ENCODE data around the gene PPP2R2C. TPM values are rescaled to one million over a fixed set of nuclear protein-coding genes. Genes with fewer than 3 reads are reported as not detected.

PPP2R2C gene
- total RNA-seq, 3 donors from 2014 or later, result 0.31 to 2.9 (median 0.41) TPM

DNA sequence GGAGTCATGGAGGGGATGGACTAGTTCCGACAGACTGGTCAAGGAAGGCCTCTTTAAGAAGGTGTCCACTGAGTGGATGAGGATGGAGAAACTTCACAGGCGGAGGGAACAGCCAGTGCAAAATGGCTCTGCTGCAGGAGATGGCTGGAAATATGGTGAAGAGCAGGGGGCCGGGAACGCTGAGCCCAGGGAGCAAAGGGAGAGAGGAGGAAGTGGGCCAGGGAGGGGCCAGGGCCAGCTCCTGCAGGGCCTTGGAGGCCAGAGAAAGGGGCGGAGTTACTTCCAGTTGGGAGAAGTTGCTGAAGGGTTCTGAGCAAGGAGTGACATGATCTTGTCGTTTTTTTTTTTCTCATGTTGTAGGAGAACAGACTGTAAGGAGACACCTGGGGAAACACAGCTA, 108.3 kb downstream of the PPP2R2C start:
- peak in 1 of 3 donors; percentile 22 for DNase-seq
- no peak for ATAC-seq
- no peak overlapping the region for H3K4me3 ChIP-seq
- TF ChIP-seq, protein P1, sequence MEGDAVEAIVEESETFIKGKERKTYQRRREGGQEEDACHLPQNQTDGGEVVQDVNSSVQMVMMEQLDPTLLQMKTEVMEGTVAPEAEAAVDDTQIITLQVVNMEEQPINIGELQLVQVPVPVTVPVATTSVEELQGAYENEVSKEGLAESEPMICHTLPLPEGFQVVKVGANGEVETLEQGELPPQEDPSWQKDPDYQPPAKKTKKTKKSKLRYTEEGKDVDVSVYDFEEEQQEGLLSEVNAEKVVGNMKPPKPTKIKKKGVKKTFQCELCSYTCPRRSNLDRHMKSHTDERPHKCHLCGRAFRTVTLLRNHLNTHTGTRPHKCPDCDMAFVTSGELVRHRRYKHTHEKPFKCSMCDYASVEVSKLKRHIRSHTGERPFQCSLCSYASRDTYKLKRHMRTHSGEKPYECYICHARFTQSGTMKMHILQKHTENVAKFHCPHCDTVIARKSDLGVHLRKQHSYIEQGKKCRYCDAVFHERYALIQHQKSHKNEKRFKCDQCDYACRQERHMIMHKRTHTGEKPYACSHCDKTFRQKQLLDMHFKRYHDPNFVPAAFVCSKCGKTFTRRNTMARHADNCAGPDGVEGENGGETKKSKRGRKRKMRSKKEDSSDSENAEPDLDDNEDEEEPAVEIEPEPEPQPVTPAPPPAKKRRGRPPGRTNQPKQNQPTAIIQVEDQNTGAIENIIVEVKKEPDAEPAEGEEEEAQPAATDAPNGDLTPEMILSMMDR (IDR thresholded peaks at IDR 0.05), result no peak
- no peaks in the 10 kb centered on the region for H3K9me3 ChIP-seq
- no peaks in the 10 kb centered on the region for H3K36me3 ChIP-seq (ENCODE audit: low read depth)
- no peaks in the 10 kb centered on the region for H3K4me1 ChIP-seq (ENCODE audit: low read depth)
- intact Hi-C loops (cut with DNase I, micrococcal nuclease), result no loop called here

DNA sequence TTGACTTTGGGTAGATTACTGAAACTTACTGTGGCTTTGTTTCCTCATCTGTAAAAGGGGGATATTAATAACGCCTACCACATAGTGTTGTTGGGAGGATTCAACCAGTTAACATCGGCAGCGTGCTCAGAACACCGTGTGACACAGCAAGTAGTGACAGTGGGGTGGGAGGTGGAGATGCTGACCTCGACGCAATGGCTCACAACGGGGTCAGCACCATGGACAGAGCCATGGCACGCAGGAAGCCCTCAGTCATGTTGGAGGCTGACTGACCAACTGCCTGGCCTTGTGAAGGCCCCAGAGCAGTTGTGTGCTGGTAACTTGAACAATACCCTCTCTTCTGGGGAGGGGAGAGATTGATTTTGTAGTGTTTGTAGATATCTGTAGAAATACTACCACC, 109.5 kb downstream of the PPP2R2C start:
- intact Hi-C loops (cut with DNase I, micrococcal nuclease), result no loop called here
- Histone ChIP-seq H3K4me1 (ENCODE audit: low read depth) (no peaks in the 10 kb centered on the region), H3K9me3 (no peaks in the 10 kb centered on the region), H3K4me3 (no peak overlapping the region), H3K36me3 (ENCODE audit: low read depth) (no peaks in the 10 kb centered on the region)
- TF ChIP-seq, protein P1 (IDR thresholded peaks at IDR 0.05), result no peak
- DNase-seq (peak in 2 of 3 donors; percentile 22 to 35), ATAC-seq (no peak)

DNA sequence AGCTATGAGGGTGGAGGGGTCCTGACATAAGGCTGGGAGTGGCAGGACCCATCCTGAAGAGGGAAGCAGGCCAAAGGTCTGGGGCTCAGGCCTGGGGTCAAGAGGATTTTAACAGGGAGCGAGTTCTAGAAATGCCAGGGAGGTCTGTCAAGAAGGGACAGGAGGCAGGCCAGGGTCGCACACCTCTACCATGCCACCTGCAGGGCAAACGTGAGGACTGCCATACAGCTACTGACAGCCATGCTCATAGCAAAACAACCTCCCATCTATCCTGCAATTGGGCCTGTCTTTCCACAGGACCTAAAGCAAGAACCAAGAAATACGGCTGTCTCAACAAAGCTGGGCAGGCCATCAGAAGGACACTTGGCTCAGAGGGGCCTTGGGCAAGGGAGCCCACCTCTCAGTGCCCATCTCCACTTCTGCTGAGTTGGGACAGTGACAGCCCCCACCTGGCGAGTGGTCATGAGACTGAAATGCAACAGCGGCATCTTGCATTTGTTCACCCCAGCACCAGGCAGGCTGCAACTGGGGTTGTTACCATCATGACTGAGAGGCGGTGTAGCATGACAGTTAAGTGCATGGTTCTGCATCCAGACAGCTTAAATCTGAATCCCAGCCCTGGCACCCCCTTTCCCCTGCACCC, 110.0 kb downstream of the PPP2R2C start:
- TF ChIP-seq, protein P1 (IDR thresholded peaks at IDR 0.05), result no peak
- no peaks in the 10 kb centered on the region for H3K36me3 ChIP-seq (ENCODE audit: low read depth)
- intact Hi-C loops (cut with DNase I, micrococcal nuclease), result no loop called here
- no peaks in the 10 kb centered on the region for H3K4me1 ChIP-seq (ENCODE audit: low read depth)
- no peaks in the 10 kb centered on the region for H3K9me3 ChIP-seq
- DNase-seq, result peak in 1 of 3 donors; percentile 11
- ATAC-seq, result no peak
- no peak overlapping the region for H3K4me3 ChIP-seq

DNA sequence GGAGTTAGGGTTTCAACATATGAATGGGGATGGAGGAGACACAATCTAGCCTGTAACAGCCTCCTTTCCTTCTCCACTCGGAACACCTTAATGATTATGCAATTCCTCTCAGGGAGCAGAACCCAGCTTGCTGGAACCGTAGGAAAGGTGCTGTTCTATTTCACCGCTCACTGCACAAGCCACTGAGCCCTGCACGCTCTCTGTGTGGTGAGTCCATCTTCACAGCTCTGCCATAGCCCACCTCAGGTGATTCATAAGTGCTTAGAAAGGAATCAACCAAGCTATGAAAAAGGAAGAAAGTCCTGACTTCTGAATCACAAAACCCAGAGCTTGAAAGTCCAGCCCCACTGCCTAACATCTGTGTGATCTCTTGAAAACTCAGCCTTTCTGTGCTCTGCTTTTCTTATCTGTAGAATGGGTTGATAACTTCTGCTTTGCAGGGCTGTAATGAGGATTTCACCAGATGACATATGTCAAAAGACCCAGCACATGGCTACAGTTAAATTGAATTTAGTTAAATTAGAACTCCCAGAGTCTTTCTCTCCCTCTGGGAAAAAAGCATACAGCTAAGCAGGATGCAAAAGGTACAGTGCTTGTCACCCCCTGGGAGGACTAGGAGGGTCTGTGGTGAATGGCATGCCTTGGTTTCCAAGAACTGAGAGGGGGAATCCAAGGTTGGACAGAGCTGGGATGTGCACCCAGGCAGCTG, 111.2 kb downstream of the PPP2R2C start:
- peak in 1 of 3 donors; percentile 10 for DNase-seq
- Histone ChIP-seq H3K4me1 (ENCODE audit: low read depth) (no peaks in the 10 kb centered on the region), H3K4me3 (no peak overlapping the region), H3K36me3 (ENCODE audit: low read depth) (no peaks in the 10 kb centered on the region), H3K9me3 (no peaks in the 10 kb centered on the region)
- ATAC-seq, result no peak
- TF ChIP-seq, protein P1 (IDR thresholded peaks at IDR 0.05), result no peak
- intact Hi-C loops (cut with DNase I, micrococcal nuclease), result no loop called here

DNA sequence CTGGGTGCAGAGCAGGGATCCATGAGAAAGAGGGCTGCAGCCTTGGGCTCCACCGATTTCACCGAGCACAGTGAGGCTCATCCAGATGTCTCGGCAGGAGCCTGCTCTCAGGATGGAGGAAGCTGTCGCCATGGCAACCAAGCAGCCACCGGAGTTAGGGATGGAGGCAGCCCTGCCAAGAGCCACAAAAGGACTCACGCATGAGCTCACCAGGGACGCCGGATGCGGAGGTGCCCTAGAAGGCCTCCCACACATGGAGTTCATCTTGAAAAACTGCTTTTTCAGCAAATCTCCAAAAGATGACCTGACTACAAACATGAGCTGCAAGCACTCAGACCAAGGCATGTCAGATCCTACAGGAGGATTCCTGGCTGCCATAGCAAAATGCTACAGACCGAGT, 112.0 kb downstream of the PPP2R2C start:
- ATAC-seq (no peak), DNase-seq (peak in 1 of 3 donors; percentile 28)
- Histone ChIP-seq H3K4me1 (ENCODE audit: low read depth) (no peaks in the 10 kb centered on the region), H3K4me3 (no peak overlapping the region), H3K36me3 (ENCODE audit: low read depth) (no peaks in the 10 kb centered on the region), H3K9me3 (no peaks in the 10 kb centered on the region)
- intact Hi-C loops (cut with DNase I, micrococcal nuclease), result no loop called here
- TF ChIP-seq, protein P1 (IDR thresholded peaks at IDR 0.05), result no peak
